C4-2B (cell line): ENCODE data around the gene THAP5.
A peak's percentile ranks its signal among the peaks of the same experiment; 100 is the strongest.
"Not testable (repeated sequence)": the region's sequence is repeated elsewhere in the genome, so short reads cannot be mapped to it uniquely, and the experiment has no call there.

Experiments
- H3K27ac ChIP-seq: fragments of 450-650 bp; 2 replicates; pipeline ENCODE4 v1.5.1; 2017
- ZFX ChIP-seq: fragments of 450-650 bp; IDR thresholded peaks from 2 replicates; pipeline ENCODE4 v1.6.1; 2017
- TF ChIP-seq, protein P1 (sequence below): fragments of 450-650 bp; conservative IDR thresholded peaks from 2 replicates; pipeline ENCODE4 v1.5.1; 2017; ENCODE audit warnings: mild to moderate bottlenecking

THAP5 gene

DNA sequence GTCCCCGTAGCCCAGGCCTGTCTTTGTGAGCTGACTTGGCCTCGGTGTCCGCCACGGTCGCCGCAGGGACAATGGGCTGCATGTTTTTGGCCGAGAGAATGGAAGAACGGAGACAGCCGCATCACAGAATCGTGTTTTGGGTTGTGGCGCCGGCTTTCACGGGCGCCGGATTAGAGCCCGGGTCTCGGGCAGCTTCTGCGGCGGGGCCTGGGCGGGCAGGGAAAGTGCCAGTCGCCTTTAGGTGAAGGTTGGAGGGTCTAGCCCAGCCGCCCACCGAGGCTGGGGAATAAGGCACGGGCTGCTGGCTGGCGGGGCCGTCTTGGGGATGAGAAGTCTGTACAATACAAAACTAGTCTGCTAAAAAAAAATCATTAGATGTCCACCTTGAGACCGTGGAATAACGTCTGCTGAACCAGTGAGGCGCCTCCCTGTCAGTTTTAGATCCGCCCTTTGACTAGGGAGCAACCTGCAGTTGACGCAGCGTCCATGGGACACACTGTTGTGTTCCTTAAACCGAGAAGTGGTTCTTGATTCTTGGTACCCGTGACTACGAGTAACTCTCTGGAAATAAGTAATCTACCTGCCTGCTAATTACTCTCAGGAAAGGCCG, 745 bp upstream of the THAP5 start:
- H3K27ac ChIP-seq: peak overlapping the region; percentile 93
- TF ChIP-seq, protein P1, sequence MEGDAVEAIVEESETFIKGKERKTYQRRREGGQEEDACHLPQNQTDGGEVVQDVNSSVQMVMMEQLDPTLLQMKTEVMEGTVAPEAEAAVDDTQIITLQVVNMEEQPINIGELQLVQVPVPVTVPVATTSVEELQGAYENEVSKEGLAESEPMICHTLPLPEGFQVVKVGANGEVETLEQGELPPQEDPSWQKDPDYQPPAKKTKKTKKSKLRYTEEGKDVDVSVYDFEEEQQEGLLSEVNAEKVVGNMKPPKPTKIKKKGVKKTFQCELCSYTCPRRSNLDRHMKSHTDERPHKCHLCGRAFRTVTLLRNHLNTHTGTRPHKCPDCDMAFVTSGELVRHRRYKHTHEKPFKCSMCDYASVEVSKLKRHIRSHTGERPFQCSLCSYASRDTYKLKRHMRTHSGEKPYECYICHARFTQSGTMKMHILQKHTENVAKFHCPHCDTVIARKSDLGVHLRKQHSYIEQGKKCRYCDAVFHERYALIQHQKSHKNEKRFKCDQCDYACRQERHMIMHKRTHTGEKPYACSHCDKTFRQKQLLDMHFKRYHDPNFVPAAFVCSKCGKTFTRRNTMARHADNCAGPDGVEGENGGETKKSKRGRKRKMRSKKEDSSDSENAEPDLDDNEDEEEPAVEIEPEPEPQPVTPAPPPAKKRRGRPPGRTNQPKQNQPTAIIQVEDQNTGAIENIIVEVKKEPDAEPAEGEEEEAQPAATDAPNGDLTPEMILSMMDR: no peak
- TF ChIP-seq ZFX: no peak

DNA sequence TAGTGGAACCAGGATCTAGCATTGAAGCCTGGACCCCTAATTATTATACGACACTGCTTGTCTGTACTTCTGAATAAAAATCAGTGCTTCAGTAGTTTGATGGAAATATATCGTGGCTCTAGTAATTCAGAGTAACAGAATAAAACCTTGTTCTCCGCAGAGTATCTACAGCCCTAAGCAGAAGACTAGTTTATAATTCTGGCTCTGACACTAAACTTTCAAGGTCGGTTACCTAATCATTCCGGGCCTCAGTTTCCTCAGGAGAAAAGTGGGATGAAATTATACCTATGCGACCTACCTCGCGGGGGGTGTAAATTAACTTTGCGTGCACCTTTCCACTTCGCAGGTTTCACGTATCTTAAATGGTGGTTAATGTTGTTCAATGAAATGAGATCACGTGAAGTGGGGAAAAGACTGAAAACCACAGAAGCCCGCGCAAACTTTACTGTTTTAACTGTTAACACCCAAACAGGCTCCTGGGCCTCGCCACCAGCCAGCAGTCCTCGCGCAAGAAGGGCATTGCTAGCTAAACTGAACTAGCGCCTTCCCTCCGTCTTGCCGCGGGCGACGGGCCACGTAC, 615 bp downstream of the THAP5 start:
- H3K27ac ChIP-seq: peak overlapping the region; percentile 93
- TF ChIP-seq ZFX: no peak
- TF ChIP-seq, protein P1: no peak

DNA sequence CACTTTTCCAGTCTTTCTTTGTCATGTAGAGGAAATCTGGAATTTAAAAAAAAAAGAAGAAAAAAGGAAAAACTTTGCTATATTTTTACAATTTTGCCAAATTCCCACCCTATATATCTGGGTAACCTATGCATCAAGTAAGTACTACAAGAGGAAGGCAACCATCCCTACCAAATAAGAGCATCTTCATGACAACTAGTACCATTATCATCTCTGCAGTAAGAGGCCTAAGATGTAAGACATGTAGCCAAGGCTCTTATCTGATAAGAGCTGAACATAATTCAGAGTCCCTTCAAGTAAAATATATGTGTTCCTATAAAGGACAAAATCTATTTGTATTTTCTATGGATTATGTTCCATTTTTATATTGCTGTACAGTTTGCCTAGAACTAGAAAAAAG, 3.5 kb downstream of the THAP5 start:
- TF ChIP-seq, protein P1: no peak
- TF ChIP-seq ZFX: no peak

DNA sequence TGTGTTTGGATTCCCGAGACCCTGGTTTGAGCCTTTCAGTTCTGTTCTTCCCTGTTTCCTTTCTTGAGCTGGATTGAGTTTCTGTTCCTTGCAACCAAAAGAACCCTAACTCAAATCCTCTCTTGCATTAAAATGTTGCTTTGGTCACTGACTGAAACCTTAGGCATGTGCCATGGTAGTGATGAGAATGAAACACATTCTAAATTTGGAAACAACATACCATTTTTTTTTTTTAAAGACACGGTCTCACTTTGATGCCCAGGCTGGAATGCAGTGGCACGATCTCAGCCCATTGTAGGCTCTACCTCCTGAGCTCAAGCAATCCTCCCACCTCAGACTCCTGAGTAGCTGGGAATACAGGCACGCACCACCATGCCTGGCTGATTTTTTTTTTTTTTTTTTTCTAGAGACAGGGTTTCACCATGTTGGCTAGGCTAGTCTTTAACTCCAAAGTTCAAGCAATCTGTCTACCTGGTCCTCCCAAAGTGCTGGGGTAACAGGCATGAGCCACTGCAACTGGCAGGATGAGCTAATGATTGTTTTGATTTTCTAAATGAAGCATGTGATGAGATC, 8.4 kb downstream of the THAP5 start:
- no peak overlapping the region for H3K27ac ChIP-seq
- TF ChIP-seq ZFX: no peak
- TF ChIP-seq, protein P1: no peak

More for the DNA sequence above, 3.5 kb downstream of the THAP5 start:
- H3K27ac ChIP-seq: no peak overlapping the region

DNA sequence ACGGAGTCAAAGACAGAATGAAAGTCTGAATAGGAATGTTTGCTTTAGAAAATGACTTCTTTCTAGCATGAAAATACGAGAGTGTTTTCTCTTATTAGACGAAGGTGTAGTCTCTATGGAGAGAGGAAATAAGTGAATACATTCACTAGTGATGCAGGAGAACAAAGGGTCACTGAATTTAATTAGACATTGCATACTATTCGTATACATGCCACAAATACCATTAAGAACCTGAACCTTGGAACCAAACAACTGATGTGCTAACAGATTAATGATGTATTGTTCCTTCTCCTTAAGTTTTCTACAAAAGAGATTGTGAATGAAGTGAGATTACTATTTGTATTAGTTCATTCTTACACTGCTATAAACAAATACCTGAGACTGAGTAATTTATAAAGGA, 10.3 kb downstream of the THAP5 start:
- H3K27ac ChIP-seq: no peak overlapping the region
- no peak for TF ChIP-seq ZFX
- TF ChIP-seq, protein P1: no peak

DNA sequence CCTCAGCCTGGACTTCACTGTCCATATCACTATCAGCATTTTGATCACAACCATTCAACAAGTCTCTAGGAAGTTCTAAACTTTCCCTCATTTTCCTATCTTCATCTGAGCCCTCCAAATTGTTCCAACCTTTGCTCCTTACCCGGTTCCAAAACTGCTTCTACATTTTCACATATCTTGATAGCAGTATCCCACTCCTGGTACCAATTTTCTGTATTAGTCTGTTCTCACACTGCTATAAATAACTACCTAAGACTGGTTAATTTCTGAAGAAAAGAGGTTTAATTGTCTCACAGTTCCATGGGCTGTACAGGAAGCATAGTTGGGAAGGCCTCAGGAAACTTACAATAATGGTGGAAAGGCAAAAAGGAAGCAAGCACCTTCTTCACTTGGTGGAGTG, 11.9 kb downstream of the THAP5 start:
- no peak for TF ChIP-seq ZFX
- TF ChIP-seq, protein P1: no peak

DNA sequence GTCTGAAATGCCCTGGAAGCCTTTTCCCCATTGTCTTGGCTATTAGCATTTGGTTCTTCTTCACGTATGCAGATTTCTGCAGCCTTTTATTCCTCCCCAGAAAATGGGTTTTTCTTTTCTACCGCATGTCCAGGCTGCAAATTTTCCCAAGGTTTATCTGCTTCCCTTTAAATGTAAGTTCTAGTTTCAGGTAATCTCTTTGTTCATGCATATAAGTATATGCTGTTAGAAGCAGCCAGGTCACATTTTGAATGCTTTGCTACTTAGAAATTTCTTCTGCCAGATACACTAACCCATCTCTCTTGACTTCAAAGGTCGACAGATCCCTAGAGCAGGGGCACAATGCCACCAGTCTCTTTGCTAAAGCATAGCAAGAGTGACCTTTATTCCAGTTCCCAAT, 12.3 kb downstream of the THAP5 start:
- TF ChIP-seq, protein P1: no peak
- TF ChIP-seq ZFX: no peak

More for the DNA sequence above, 11.9 kb downstream of the THAP5 start:
- no peak overlapping the region for H3K27ac ChIP-seq

DNA sequence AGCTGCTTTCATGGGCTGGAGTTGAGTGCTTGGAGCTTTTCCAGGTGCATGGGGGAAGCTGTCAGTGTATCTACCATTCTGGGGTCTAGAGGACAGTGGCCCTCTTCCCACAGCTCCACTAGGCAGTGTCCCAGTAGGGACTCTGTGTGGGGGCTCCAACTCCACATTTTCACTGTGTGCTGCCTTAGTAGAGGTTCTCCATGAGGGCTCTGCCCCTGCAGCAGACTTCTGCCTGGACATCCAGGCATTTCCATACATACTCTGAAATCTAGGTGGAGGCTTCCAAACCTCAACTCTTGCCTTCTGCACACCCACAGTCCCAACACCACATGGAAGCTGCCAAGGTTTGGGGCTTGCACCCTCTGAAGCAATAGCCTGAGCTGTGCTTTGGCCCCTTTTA, 12.8 kb downstream of the THAP5 start:
- not testable (repeated sequence) for H3K27ac ChIP-seq

More for the DNA sequence above, 12.3 kb downstream of the THAP5 start:
- no peak overlapping the region for H3K27ac ChIP-seq

DNA sequence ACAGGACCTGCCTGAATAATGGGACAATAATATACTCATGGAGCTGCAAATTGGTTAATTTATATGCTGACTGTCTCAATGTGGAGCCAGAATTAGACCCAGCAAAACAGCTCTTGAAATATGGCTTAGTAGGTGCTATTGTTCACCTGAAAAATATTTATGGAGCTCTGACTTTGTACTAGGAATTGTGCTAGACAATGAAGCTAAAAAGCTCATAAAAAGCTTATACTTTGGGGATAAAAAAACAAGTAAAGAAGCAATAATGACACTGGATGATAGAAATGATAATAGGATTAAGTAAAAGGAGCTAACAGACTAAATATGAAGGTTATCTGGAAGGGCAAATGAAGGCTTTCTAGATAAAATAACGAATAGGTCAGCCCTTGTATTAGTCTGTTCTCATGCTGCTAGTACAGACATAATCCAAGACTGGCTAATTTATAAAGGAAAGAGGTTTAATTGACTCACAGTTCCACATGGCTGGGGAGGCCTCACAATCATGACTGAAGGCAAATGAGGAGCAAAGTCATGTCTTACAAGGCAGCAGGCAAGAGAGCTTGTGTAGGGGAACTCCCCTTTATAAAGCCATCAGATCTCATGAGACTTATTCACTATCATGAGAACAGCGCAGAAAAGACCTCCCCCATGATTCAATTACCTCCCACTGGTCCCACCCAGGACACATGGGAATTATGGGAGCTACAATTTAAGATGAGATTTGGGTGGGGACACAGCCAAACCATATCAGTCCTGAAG, 21.2 kb downstream of the THAP5 start:
- H3K27ac ChIP-seq: not testable (repeated sequence)
